ENCODE data around the gene ARHGEF28.

ARHGEF28 gene

DNA sequence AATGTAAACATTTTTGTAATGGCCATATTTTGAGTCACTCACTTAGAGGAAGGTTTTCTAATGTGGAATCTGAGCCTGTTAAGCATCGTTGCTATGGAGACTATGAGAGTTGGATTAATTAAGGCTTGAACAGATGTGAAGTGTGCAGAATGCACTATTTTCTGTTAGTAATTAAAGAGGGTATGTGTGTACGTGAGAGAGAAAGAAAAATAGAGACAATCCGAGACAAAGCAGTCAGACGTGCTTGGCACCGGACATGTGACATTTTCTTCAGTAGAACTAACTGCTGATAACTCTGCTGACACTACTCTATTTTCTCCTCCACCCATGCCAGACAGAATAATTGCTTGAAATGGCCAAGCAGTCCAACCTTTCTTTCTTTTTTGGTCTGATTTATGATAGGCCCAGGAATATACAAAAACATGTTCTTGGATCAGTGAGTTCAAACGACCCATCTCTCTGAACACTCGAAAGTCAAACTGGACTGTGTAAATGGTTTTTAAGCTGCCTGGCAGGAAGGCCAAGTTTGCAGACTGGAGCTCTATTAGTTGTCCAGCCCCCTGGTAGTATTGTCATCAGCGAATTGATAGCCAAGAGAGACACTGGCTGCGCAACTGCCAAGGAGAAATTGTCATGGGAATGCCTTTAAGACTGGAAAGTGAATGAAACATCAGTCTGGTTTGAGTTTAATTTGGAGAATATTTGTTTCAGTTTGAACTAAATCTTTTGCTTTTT, 322.1 kb downstream of the ARHGEF28 start:
- in situ Hi-C loops (cut with HindIII; ENCODE audit: low pct_ligation_motif_present, low pct_unique_long_range_greater_than_20kb, low sequenced_read_pairs), result no loop called here
- DNase-seq, result no peak

DNA sequence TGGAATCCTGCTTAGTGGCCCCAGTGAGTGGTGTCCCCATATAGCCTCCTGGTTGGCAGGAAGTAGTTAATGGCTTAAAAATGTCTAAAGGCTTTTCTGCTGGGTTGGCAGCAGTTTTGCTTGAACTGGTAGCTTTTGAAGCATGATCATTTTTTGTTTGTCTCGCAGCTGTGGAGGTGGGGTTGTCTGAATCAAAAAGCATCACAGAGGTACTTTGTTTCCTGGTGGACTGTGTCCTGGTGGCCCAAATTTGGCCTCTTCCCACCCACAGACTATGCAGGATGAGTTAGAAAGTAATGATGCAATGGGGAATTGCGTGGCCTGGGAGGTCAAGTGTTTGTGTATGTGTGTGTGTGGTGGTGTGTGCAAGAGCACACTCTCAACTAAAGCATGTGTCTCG, 322.7 kb downstream of the ARHGEF28 start:
- peak; percentile 6 for DNase-seq

DNA sequence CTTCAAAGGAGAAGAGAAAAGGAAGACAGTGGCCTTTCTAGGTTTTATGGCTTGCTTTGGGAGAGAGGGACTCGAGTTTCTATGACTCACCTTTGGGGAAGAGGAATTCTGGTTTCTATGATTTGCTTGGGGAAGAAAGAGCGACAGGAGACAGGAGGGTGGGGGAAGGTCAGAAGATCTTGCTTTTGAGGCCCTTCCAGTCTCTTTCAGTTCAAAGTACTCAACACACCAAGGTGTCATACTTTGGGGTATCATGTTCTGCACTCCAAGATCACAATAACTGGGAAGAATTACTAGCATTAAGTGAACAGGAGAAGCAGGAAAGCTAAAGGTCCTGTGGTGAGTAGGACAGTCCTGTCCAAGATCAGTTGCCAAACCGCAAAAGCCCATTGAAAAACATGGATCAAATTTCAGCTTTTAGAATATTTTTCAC, 324.5 kb downstream of the ARHGEF28 start:
- DNase-seq, result no peak
- in situ Hi-C loops (cut with HindIII; ENCODE audit: low pct_ligation_motif_present, low pct_unique_long_range_greater_than_20kb, low sequenced_read_pairs), result no loop called here

More for the DNA sequence above, 322.7 kb downstream of the ARHGEF28 start:
- in situ Hi-C loops (cut with HindIII; ENCODE audit: low pct_ligation_motif_present, low pct_unique_long_range_greater_than_20kb, low sequenced_read_pairs), result no loop called here

DNA sequence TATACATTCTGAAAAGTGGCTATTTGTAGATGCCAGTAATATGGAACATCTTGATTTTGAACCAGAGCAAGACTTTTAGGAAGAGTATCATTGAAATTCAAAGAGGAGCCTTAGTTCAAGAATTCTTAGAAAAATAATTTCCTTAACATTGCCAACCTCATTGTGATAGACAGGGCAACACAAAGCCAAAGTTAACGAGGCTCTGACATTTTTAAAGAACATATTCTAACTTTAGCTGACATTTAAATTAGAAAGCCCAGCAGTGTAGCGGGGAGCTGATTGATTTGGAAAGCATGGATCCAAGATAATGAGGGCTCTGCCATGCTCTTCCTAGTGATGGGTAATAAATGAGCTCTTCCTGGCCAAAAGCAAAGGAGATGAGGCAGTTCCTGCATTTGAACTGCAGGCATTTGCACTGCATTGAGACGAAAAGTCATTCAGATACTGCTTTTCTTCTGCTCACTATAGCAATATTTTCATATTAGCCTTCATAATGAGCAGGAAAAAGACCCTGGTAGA, 325.0 kb downstream of the ARHGEF28 start:
- in situ Hi-C loops (cut with HindIII; ENCODE audit: low pct_ligation_motif_present, low pct_unique_long_range_greater_than_20kb, low sequenced_read_pairs), result no loop called here
- DNase-seq, result no peak

DNA sequence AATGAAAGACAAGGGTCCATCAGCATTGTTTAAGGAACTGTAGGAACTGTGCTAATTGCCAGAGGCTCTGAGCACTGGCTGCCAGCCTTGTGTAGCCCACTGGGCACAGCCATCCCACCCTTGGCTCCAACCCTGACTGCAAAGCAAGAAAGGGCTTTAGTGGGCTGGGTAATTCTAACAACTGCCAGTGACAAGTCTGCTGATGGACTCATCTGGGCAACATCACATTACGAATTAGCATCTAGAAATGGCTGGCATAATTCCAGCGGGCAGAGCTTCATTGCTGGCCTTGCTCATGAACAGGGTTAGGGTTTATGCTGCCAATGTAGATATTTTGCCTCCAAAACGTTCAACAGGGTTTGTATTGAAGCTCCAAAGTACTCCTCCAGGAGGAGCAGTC, 326.9 kb downstream of the ARHGEF28 start:
- no peak for DNase-seq
- in situ Hi-C loops (cut with HindIII; ENCODE audit: low pct_ligation_motif_present, low pct_unique_long_range_greater_than_20kb, low sequenced_read_pairs), result no loop called here

- no peak for DNase-seq
Measured at GRCh38 chr5:73954381-73954780, 328.4 kb downstream of the ARHGEF28 start.

GRCh38 chr5:73955271-73955846, 329.4 kb downstream of the ARHGEF28 start:
- DNase-seq, result no peak
- in situ Hi-C loops (cut with HindIII; ENCODE audit: low pct_ligation_motif_present, low pct_unique_long_range_greater_than_20kb, low sequenced_read_pairs), result no loop called here

More at GRCh38 chr5:73954381-73954780, 328.4 kb downstream of the ARHGEF28 start:
- in situ Hi-C loops (cut with HindIII; ENCODE audit: low pct_ligation_motif_present, low pct_unique_long_range_greater_than_20kb, low sequenced_read_pairs), result no loop called here

DNA sequence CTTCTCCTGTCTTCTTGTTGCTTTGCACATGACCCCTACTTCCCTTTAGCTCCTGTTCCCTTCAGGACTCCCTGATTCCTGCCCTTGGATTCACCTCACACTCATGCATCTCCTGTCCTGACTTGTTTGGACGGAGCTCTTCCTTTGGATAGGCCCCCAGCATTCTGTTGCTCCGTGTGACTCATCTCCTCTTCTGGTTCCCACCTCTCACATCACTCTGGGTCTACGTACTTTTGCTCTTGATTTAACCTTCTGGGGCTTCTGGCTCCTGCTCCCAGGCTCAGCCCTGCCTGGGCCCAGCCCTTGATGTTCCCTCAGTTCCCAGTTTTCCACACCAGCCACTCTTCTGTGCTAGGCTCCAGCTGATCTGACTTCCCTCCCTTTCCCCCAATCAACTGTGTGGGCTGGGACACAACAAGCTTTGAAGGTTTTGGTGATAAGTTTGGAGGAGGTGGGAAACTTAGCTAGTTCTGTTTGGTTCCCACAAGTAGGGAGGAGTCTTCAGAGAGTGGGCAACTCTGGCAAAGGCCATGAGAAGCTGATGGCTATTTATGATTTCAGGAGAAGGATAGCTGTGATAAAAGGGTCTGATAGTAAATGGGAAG, 331.5 kb downstream of the ARHGEF28 start:
- in situ Hi-C loops (cut with HindIII; ENCODE audit: low pct_ligation_motif_present, low pct_unique_long_range_greater_than_20kb, low sequenced_read_pairs), result no loop called here
- DNase-seq, result no peak

- in situ Hi-C loops (cut with HindIII; ENCODE audit: low pct_ligation_motif_present, low pct_unique_long_range_greater_than_20kb, low sequenced_read_pairs), result no loop called here
- no peak for DNase-seq
Measured at GRCh38 chr5:73958037-73958436, 332.0 kb downstream of the ARHGEF28 start.

GRCh38 chr5:73960023-73960422, 334.0 kb downstream of the ARHGEF28 start:
- in situ Hi-C loops (cut with HindIII; ENCODE audit: low pct_ligation_motif_present, low pct_unique_long_range_greater_than_20kb, low sequenced_read_pairs), result no loop called here
- no peak for DNase-seq

GRCh38 chr5:73960426-73960825, 334.4 kb downstream of the ARHGEF28 start:
- DNase-seq, result no peak
- in situ Hi-C loops (cut with HindIII; ENCODE audit: low pct_ligation_motif_present, low pct_unique_long_range_greater_than_20kb, low sequenced_read_pairs), result no loop called here

- in situ Hi-C loops (cut with HindIII; ENCODE audit: low pct_ligation_motif_present, low pct_unique_long_range_greater_than_20kb, low sequenced_read_pairs), result no loop called here
- DNase-seq, result no peak
Measured at GRCh38 chr5:73962801-73963425, 336.9 kb downstream of the ARHGEF28 start.

DNA sequence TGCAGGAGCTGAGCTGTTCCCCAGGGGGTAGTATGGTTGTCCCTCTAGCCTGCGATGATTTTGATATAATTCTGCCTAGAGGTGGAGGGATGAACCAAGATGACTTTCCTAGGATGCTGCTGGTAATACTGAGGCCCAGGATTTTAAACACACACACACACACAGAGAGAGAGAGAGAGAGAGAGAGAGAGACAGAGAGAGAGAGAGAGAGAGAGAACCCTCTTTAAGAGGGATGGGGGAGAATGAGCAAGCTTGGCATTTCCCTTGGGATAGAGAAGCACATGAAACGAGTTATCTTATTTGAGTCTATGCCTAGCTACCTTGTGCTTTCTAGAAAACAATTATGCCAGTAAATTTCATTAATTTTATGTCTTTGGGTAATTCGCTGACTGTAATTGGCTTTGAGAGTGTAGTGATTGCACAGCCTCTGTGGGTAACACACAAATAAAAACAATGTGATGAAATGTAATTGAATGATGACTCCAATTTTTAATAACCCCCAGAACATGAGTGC, 338.4 kb downstream of the ARHGEF28 start:
- no peak for DNase-seq
- in situ Hi-C loops (cut with HindIII; ENCODE audit: low pct_ligation_motif_present, low pct_unique_long_range_greater_than_20kb, low sequenced_read_pairs), result no loop called here

GRCh38 chr5:73966451-73966850, 340.5 kb downstream of the ARHGEF28 start:
- DNase-seq, result no peak
- in situ Hi-C loops (cut with HindIII; ENCODE audit: low pct_ligation_motif_present, low pct_unique_long_range_greater_than_20kb, low sequenced_read_pairs), result no loop called here

DNA sequence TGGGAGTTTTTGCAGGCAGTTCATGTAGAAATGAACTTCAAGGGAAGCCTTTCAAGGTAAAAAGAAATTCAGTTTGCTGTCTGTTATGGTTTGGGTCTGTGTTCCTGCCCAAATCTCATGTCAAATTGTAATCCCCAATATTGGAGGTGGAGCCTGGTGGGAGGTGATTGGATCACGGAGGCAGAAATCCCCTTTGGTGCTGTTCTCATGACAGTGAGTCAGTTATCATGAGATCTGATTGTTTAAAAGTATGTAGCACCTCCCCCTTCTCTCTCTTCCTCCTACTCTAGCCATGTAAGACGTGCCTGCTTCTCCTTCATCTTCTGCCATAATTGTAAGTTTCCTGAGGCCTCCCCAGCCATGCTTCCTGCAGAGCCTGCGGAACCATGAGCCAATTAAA, 341.4 kb downstream of the ARHGEF28 start:
- in situ Hi-C loops (cut with HindIII; ENCODE audit: low pct_ligation_motif_present, low pct_unique_long_range_greater_than_20kb, low sequenced_read_pairs), result no loop called here

DNA sequence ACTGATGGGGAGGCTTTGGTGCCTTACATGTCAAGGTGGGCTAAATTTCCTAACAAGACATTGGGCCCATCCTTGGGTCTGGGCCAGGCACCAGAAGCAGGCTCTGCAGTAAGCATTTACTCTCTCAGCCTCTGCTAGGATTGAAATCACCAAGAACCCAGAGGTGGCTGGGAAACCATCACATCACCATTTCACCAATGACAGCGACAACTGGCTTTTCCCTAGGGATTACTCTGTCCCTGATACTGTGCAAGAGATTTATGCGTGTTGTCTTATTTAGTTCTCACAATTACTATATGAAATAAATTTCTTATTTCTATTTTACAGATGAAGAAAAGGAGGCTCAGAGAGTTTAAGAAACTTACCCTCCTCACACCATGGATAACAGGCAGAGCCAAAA, 342.2 kb downstream of the ARHGEF28 start:
- in situ Hi-C loops (cut with HindIII; ENCODE audit: low pct_ligation_motif_present, low pct_unique_long_range_greater_than_20kb, low sequenced_read_pairs), result no loop called here
- no peak for DNase-seq

More for the DNA sequence above, 341.4 kb downstream of the ARHGEF28 start:
- DNase-seq, result no peak

DNA sequence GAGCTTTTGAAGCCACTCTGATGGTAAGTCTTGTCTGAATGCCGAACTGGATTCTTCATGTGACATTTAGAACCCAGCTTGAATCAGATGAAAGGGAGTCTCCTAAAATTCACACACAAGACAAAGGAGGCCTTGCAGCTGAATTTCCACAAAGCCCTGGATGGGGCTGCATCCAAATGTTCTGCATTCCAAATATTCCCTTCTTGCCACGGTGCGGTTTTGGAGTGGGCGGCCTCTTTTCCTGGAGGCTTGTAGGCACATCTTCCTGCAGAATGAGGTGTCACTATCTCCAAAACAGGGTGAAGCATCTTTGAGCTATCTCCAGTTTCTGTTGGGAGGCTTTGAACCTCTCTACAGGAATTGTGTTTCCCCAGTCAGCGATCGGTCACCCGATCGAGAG, 342.7 kb downstream of the ARHGEF28 start:
- no peak for DNase-seq
- in situ Hi-C loops (cut with HindIII; ENCODE audit: low pct_ligation_motif_present, low pct_unique_long_range_greater_than_20kb, low sequenced_read_pairs), result no loop called here

DNA sequence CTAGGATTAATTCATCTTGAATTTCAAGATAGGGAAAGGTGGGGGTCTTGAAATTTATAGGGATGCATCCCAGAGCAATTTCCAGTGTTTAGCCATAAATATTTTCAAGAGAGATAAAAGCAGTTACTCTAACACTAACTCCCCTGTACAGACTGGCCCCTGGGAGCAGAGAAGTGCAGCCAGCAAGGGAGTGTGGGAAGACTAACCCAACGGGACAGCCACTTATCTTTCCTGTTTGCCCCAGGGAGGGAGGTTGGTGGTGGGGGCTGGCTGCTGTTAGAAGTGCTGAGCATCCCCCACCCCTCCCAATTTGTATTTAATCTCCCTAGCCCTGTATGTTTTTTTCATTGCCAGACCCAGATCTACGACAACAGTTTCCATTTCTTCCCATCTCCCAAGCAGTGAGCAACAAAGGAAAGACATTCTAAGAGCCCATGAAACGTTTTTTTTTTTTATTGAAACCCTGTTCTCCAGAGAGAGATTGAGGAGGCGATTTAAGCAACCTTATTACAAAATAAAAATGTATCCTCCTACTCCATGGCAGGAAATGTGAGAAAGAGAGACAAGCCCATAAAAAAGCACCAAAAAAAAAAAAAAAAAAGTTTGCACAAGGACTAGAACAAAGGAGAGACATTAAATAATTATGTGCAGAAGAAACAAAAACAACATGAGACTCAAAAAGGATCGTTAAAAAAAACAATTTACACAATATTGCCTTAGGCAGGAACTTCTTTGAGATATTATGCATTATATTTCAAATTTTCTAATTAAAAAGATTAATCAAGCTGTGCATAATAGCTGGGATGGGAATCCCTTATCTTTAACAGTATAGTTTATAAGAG, 343.4 kb downstream of the ARHGEF28 start:
- DNase-seq, result no peak
- in situ Hi-C loops (cut with HindIII; ENCODE audit: low pct_ligation_motif_present, low pct_unique_long_range_greater_than_20kb, low sequenced_read_pairs), result no loop called here
